ENCODE measurements around the gene ACTN4.

DNA sequence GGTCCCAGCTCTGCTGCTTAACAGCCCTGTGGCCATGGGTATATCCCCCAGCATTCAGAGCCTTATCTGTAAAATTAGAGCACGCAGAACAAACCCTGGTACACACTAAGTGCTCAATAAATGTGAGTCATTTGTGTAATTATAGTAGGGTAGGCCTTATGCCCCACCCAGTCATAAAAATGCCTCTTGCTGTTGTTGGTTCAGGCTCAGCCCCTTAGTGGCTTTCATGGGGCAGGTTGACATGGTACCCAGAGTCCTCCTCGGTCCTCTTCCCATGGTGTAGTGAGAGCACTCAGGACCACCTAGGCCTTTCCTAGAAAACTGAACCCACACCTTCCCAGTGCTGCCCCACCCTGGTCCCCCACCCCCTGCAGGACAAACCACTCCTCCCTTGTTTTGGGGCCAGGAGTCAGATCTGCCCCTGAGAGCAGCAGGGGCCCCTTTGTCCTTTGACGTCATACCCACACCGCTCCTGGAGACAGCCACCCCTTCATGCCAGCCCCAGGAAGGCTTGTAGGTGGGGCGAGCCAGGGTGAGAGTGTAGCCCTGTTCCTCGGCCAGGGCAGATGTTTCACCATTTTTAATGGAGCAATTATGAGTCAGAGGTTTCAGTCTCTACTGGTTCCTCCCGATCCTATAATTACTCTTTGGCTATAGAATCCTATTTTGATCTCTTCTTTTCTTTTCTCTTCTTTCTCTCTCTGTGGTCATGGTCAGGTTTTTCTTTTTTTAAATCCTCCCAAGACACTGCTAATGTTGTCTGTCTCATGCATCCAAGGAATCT is 36.8 kb downstream of the ACTN4 start:
- TF ChIP-seq, protein P1, sequence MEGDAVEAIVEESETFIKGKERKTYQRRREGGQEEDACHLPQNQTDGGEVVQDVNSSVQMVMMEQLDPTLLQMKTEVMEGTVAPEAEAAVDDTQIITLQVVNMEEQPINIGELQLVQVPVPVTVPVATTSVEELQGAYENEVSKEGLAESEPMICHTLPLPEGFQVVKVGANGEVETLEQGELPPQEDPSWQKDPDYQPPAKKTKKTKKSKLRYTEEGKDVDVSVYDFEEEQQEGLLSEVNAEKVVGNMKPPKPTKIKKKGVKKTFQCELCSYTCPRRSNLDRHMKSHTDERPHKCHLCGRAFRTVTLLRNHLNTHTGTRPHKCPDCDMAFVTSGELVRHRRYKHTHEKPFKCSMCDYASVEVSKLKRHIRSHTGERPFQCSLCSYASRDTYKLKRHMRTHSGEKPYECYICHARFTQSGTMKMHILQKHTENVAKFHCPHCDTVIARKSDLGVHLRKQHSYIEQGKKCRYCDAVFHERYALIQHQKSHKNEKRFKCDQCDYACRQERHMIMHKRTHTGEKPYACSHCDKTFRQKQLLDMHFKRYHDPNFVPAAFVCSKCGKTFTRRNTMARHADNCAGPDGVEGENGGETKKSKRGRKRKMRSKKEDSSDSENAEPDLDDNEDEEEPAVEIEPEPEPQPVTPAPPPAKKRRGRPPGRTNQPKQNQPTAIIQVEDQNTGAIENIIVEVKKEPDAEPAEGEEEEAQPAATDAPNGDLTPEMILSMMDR (IDR thresholded peaks at IDR 0.05; ENCODE audit: low read depth, low read length): no peak
- no peak for TF ChIP-seq EZH2phosphoT487 (IDR thresholded peaks at IDR 0.05; ENCODE audit: low read depth)

All from OCI-LY3 (cell line).